HUES48 (cell line): Measurements from ENCODE around the gene DTNA.

Experiments used
- H3K27ac ChIP-seq: one replicate; pipeline ENCODE4 v1.7.0; 2013; ENCODE audit warnings: low read depth, low read length, inconsistent platforms
- H3K27me3 ChIP-seq: 2 replicates; pipeline ENCODE4 v1.6.1; 2013; ENCODE audit warnings: mild to moderate bottlenecking, low read length; ENCODE audit not compliant: control insufficient read depth, insufficient read depth
- H3K36me3 ChIP-seq: 2 replicates; pipeline ENCODE4 v1.6.1; 2013; ENCODE audit warnings: low read length; ENCODE audit not compliant: control insufficient read depth, insufficient read depth
- H3K4me1 ChIP-seq: 2 replicates; pipeline ENCODE4 v1.6.1; 2013; ENCODE audit warnings: mild to moderate bottlenecking, low read length; ENCODE audit not compliant: control insufficient read depth, insufficient read depth
- H3K4me3 ChIP-seq: 2 replicates; pipeline ENCODE4 v1.5.1; 2013; ENCODE audit warnings: mild to moderate bottlenecking, low read depth, low read length
- H3K9ac ChIP-seq: 2 replicates; pipeline ENCODE4 v1.6.1; 2013; ENCODE audit warnings: mild to moderate bottlenecking, low read depth, low read length, moderate library complexity
- H3K9me3 ChIP-seq: 2 replicates; pipeline ENCODE4 v1.6.1; 2013; ENCODE audit warnings: low read length; ENCODE audit not compliant: control insufficient read depth, insufficient read depth

Gene DTNA

DNA sequence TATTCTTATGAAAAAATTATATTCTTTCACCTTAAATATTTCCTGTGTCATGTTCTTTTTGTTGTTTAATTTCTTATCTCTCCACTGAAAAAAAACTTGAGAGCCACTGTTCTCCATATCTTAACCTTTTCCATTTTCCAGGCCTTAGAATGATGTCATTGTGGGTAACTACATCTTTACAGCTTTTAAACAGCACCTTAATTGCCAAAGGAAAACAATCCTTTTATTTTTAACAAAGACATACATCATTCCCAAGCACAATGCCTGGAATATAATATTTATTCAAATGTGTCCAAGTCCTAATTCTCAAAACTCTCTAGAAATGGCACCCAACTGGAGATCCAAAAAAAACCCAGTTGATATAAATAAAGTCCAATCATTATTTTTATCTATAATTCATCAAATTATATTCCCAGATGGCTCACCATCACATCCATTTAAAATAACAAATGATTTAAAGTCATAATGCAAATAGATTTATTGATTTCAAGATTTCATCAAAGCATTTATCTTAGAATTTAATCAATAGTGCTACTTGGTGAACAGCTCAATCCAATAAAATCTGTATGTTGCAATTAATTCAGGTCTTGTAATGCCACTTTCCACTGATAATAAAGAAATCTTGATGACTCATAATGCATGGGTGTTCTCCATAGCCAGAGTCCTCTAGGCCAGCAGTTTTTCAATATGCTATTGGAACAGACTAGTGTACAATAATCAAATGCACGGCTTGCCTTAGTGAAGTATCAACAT is 224.0 kb downstream of the DTNA start:
- H3K27ac ChIP-seq: no peak overlapping the region
- H3K4me3 ChIP-seq: no peak overlapping the region
- peaks cover 4% of the 10 kb centered on the region; the same call in 1 of the 2 replicates for H3K4me1 ChIP-seq
- no peaks in the 10 kb centered on the region for H3K9me3 ChIP-seq
- no peak overlapping the region for H3K9ac ChIP-seq
- no peaks in the 10 kb centered on the region for H3K27me3 ChIP-seq
- no peaks in the 10 kb centered on the region for H3K36me3 ChIP-seq

- Histone ChIP-seq H3K27ac (no peak overlapping the region), H3K9me3 (no peaks in the 10 kb centered on the region), H3K27me3 (no peaks in the 10 kb centered on the region), H3K4me3 (no peak overlapping the region), H3K4me1 (peaks cover 12% of the 10 kb centered on the region), H3K9ac (no peak overlapping the region), H3K36me3 (no peaks in the 10 kb centered on the region)
Measured at GRCh38 chr18:34936772-34937171, 226.7 kb downstream of the DTNA start.

- H3K9ac ChIP-seq: no peak overlapping the region
- no peaks in the 10 kb centered on the region for H3K36me3 ChIP-seq
- H3K9me3 ChIP-seq: no peaks in the 10 kb centered on the region
- no peak overlapping the region for H3K4me3 ChIP-seq
- H3K27ac ChIP-seq: no peak overlapping the region
- H3K4me1 ChIP-seq: peaks cover 14% of the 10 kb centered on the region; the same call in 1 of the 2 replicates
- no peaks in the 10 kb centered on the region for H3K27me3 ChIP-seq
Measured at GRCh38 chr18:34938090-34938489, 228.0 kb downstream of the DTNA start.
